Brain microvascular endothelial cell (primary cell): Measurements from ENCODE around the gene MICAL2.

Experiments
- DNase-seq: peaks from one replicate; pipeline ENCODE4 v3.0.0-alpha.2; 2020
- H3K27ac ChIP-seq: fragments of 250-450 bp; sonication (Bioruptor Pico); 2 replicates; pipeline ENCODE4 v1.5.1; 2020; ENCODE audit warnings: mild to moderate bottlenecking, moderate library complexity
- H3K27me3 ChIP-seq: fragments of 250-450 bp; sonication (Bioruptor Pico); replicated peaks from 2 replicates; pipeline ENCODE4 v1.5.1; 2020; ENCODE audit warnings: mild to moderate bottlenecking
- H3K36me3 ChIP-seq: fragments of 250-450 bp; sonication (Bioruptor Pico); replicated peaks from 2 replicates; pipeline ENCODE4 v1.5.1; 2020; ENCODE audit warnings: mild to moderate bottlenecking
- H3K4me3 ChIP-seq: 2 replicates; pipeline ENCODE4 v1.5.1; 2011; ENCODE audit warnings: low read depth, mild to moderate bottlenecking, control low read depth, low read length, moderate library complexity
- in situ Hi-C: cut with HindIII; loops from 2 replicates; pipeline ENCODE4 v1.10.0; 2017; ENCODE audit warnings: low sequenced_read_pairs, low pct_ligation_motif_present
- TF ChIP-seq, protein P1 (sequence below): IDR thresholded peaks from 2 replicates; pipeline ENCODE4 v1.5.1; 2011; ENCODE audit warnings: low read depth, mild to moderate bottlenecking, moderate library complexity, low read length, control low read depth, inconsistent platforms; ENCODE audit errors: missing control alignments

MICAL2 gene

DNA sequence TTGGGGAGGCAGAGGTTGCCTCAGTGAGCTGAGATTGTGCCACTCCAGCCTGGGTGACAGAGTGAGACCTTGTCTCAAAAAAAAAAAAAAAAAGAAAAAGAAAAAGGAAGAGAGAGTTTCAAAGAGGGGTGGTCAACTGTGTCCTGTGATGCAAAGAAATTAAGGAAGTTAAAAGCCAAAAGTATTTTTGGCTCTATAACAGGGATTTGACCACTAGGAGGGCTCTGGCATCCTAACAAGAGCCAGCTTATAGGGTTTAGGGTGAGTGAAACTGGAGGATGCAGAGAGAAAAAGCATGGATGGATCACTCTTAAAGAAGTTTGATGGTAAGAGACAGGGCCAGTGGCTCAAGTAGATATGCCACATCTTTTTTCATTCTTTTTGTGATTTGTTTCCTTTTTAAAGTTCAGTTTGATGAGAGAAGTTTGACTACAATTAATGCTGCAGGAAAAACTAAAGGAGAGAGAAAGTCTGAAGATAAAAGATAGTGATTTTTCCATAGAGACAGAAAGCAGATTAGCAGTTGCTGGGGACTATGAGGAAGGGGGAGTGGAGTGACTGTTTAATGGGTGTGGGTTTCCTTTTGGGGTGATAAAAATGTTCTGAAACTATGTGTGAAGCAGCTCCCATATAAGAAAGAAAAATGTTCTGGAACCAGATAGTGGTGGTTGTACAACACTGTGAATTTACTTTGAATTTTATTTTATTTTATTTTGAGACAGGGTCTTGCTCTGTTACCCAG is 11.1 kb upstream of the MICAL2 start:
- in situ Hi-C loops: no loop called here
- no peak overlapping the region for H3K27ac ChIP-seq
- H3K36me3 ChIP-seq: no peaks in the 10 kb centered on the region
- no peaks in the 10 kb centered on the region for H3K27me3 ChIP-seq
- no peak overlapping the region for H3K4me3 ChIP-seq
- TF ChIP-seq, protein P1, sequence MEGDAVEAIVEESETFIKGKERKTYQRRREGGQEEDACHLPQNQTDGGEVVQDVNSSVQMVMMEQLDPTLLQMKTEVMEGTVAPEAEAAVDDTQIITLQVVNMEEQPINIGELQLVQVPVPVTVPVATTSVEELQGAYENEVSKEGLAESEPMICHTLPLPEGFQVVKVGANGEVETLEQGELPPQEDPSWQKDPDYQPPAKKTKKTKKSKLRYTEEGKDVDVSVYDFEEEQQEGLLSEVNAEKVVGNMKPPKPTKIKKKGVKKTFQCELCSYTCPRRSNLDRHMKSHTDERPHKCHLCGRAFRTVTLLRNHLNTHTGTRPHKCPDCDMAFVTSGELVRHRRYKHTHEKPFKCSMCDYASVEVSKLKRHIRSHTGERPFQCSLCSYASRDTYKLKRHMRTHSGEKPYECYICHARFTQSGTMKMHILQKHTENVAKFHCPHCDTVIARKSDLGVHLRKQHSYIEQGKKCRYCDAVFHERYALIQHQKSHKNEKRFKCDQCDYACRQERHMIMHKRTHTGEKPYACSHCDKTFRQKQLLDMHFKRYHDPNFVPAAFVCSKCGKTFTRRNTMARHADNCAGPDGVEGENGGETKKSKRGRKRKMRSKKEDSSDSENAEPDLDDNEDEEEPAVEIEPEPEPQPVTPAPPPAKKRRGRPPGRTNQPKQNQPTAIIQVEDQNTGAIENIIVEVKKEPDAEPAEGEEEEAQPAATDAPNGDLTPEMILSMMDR: peak; percentile 38
- DNase-seq: no peak

DNA sequence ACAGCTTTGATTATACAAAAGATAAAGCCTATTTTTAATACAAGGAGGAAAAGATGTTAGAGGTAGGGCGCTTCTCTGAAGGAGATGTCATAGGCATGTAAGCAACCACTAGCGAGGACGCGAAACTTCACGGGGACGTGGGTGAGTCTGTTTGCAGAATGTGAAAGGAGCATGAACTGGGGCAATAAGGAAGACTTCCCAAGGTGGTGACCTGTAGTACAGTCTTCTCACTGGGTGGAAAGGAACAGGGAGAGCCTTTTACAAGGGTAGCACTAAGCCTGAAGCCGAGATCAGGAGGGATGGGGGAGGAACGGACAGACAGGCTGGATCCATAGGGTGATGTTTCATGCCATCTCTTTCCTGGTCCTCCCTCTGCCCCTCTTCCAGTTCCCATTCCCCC is 10.0 kb upstream of the MICAL2 start:
- in situ Hi-C loops: no loop called here
- H3K36me3 ChIP-seq: no peaks in the 10 kb centered on the region
- DNase-seq: no peak
- TF ChIP-seq, protein P1: no peak
- H3K27ac ChIP-seq: no peak overlapping the region
- no peaks in the 10 kb centered on the region for H3K27me3 ChIP-seq
- no peak overlapping the region for H3K4me3 ChIP-seq

DNA sequence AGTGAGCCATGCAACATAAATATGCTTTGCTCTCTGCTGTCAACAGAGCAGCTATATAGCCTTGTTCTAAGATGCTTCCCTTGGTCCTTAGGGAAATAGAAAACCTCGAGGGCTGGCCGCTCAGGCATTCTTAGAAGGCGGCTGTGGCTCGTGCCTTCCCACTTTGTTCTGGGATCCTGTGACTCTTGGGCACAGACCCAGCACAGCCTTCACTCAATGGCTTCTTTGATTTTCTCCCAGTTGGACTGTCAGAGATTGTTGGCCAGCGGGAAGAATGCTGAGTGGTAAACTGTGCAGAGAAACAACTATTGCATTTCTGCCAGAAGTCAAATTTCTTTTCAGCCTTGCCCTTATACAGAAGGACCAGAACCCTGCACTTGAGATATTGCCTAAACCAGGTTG is 9.5 kb upstream of the MICAL2 start:
- Histone ChIP-seq H3K27me3 (no peaks in the 10 kb centered on the region), H3K4me3 (no peak overlapping the region), H3K36me3 (no peaks in the 10 kb centered on the region), H3K27ac (no peak overlapping the region)
- TF ChIP-seq, protein P1: no peak
- in situ Hi-C loops: no loop called here
- no peak for DNase-seq

DNA sequence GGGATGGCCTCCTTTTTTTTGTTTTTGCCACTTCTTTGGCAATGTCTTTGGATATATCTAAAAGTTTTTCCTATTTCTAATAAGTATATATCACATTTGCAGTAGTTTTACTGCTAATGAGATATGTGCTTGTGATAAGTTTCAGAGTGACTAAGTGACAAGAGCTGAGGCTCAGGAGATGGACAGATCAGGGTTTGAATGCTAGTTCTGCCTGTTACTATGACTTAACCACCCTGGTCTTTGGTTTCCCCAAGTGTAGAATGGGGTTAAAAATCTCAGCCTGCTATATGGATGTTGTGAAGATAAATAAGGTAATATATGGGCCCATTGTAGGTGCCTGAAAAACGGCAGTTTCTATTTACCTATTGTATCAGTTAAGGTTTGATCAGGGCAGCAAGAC is 9.1 kb upstream of the MICAL2 start:
- Histone ChIP-seq H3K36me3 (no peaks in the 10 kb centered on the region), H3K4me3 (no peak overlapping the region), H3K27ac (no peak overlapping the region), H3K27me3 (no peaks in the 10 kb centered on the region)
- TF ChIP-seq, protein P1: no peak
- in situ Hi-C loops: no loop called here
- DNase-seq: no peak

DNA sequence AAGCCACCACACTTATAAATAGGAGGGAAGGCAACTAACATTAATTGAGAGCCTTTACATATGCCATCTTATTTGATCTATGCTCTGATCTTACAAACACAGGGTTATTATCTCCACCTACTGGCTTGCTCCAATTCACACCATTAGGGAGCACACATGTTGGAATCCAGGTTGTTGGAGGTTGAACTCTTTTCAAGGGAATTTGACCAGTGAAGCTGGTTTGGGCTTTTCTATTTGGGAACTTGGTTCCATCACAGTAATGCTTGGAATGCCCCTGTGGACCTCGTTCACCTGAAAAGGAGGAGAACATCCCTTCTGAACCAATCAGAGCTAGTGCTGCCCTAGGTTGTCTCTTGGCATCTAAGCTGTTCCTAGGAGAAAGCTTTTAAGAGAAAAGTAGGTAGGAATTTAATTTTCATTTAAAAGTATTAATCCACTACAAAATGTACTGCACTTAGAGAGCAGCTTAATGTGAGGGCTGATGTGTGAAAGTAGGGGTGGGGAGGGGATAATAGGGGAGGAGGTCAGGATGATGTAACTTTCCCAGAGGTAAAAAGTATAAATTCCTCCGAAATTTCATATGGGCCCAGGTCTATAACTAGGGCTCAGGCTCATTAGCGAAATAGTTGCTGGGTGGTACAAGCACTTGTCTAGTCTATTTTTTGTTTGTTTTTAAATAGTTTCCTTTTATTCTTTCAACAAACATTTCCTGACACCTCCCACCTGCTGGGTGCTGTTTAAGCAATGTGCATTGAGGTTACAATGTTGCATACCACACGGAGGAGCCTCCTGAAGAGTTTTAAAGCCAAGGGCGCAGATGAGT is 7.6 kb upstream of the MICAL2 start:
- Histone ChIP-seq H3K27me3 (no peaks in the 10 kb centered on the region), H3K4me3 (no peak overlapping the region), H3K27ac (no peak overlapping the region), H3K36me3 (no peaks in the 10 kb centered on the region)
- in situ Hi-C loops: no loop called here
- TF ChIP-seq, protein P1: peak; percentile 33
- no peak for DNase-seq
